WTC11 (cell line): ENCODE measurements around the gene CNTN5. TPM values are rescaled to one million over a fixed set of nuclear protein-coding genes. Genes with fewer than 3 reads are reported as not detected.

Source experiments
- ATAC-seq: fragments of 200-7000 bp; cut with Tn5 transposase; 2 replicates; pipeline ENCODE4 v1.10.0; 2021; ENCODE audit warnings: mild to moderate bottlenecking, moderate library complexity
- CTCF ChIA-PET: fragments of 300-600 bp; sonication (Branson Sonifier 250); formaldehyde crosslinking; loops from one replicate; lab custom pipeline; 2021; ENCODE audit warnings: antibody characterized with exemption; lab: Charles Lee
- POLR2A ChIA-PET: fragments of 350-600 bp; sonication (Branson Sonifier 250); formaldehyde crosslinking; loops from one replicate; lab custom pipeline; 2021; ENCODE audit warnings: antibody characterized with exemption; lab: Charles Lee
- DNase-seq: peaks from one replicate; pipeline ENCODE4 v3.0.0; 2021; ENCODE audit warnings: low spot score
- H3K27ac Mint-ChIP-seq: 2 replicates; pipeline ENCODE4 v1.8.0; 2021; ENCODE audit warnings: mixed read lengths
- H3K27me3 Mint-ChIP-seq: 2 replicates; pipeline ENCODE4 v1.8.0; 2021; ENCODE audit warnings: low read depth, mild to moderate bottlenecking, moderate library complexity, mixed read lengths
- H3K36me3 Mint-ChIP-seq: 2 replicates; pipeline ENCODE4 v1.8.0; 2021; ENCODE audit warnings: mixed read lengths
- H3K4me1 Mint-ChIP-seq: 2 replicates; pipeline ENCODE4 v1.8.0; 2022; ENCODE audit warnings: mixed read lengths
- H3K4me3 Mint-ChIP-seq: 2 replicates; pipeline ENCODE4 v1.8.0; 2021; ENCODE audit warnings: mild to moderate bottlenecking, moderate library complexity, mixed read lengths
- H3K9me3 Mint-ChIP-seq: 2 replicates; pipeline ENCODE4 v1.8.0; 2021; ENCODE audit warnings: mixed read lengths
- AFF4 ChIP-seq: sonication (generic); formaldehyde crosslinking; IDR thresholded peaks from 2 replicates; pipeline ENCODE4 v1.8.1; 2023; ENCODE audit warnings: mild to moderate bottlenecking, missing genetic modification reagents, borderline replicate concordance
- ATF1 ChIP-seq: sonication (generic); formaldehyde crosslinking; IDR thresholded peaks from 2 replicates; pipeline ENCODE4 v1.8.1; 2023; ENCODE audit warnings: mild to moderate bottlenecking, moderate library complexity, missing genetic modification reagents
- ATF6 ChIP-seq: sonication (generic); formaldehyde crosslinking; IDR thresholded peaks from 2 replicates; pipeline ENCODE4 v1.8.1; 2023; ENCODE audit warnings: mild to moderate bottlenecking, missing genetic modification reagents
- CREB1 ChIP-seq: sonication (generic); formaldehyde crosslinking; IDR thresholded peaks from 2 replicates; pipeline ENCODE4 v1.8.0; 2023; ENCODE audit warnings: mild to moderate bottlenecking, missing genetic modification reagents
- CREM ChIP-seq: sonication (generic); formaldehyde crosslinking; IDR thresholded peaks from 2 replicates; pipeline ENCODE4 v1.8.1; 2022; ENCODE audit warnings: mild to moderate bottlenecking, missing genetic modification reagents, moderate library complexity
- E2F1 ChIP-seq: sonication (generic); formaldehyde crosslinking; IDR thresholded peaks from 2 replicates; pipeline ENCODE4 v1.8.0; 2022; ENCODE audit warnings: mild to moderate bottlenecking, missing genetic modification reagents
- E2F4 ChIP-seq: sonication (generic); formaldehyde crosslinking; IDR thresholded peaks from 2 replicates; pipeline ENCODE4 v1.8.1; 2022; ENCODE audit warnings: low read depth, mild to moderate bottlenecking, moderate library complexity, missing genetic modification reagents, borderline replicate concordance
- FOXJ3 ChIP-seq: sonication (generic); formaldehyde crosslinking; IDR thresholded peaks from 2 replicates; pipeline ENCODE4 v1.9.0; 2021; ENCODE audit warnings: missing genetic modification reagents, mild to moderate bottlenecking, borderline replicate concordance
- FOXP1 ChIP-seq: sonication (generic); formaldehyde crosslinking; IDR thresholded peaks from 2 replicates; pipeline ENCODE4 v1.8.0; 2022; ENCODE audit warnings: missing genetic modification reagents, mild to moderate bottlenecking, moderate library complexity, borderline replicate concordance
- GRHL2 ChIP-seq: fragments of 250-450 bp; sonication (Bioruptor Pico); IDR thresholded peaks from 2 replicates; pipeline ENCODE4 v1.8.0; 2022; ENCODE audit warnings: mild to moderate bottlenecking, moderate library complexity; ENCODE audit not compliant: insufficient replicate concordance, severe bottlenecking
- NFATC4 ChIP-seq: fragments of 250-450 bp; sonication (Bioruptor Pico); IDR thresholded peaks from 2 replicates; pipeline ENCODE4 v1.9.0; 2021; ENCODE audit warnings: mild to moderate bottlenecking
- NR1H2 ChIP-seq: sonication (generic); formaldehyde crosslinking; IDR thresholded peaks from 2 replicates; pipeline ENCODE4 v1.9.0; 2021; ENCODE audit warnings: mild to moderate bottlenecking, moderate library complexity, missing genetic modification reagents
- PRDM15 ChIP-seq: sonication (generic); formaldehyde crosslinking; IDR thresholded peaks from 2 replicates; pipeline ENCODE4 v1.8.0; 2022; ENCODE audit warnings: missing genetic modification reagents
- RORB ChIP-seq: fragments of 250-450 bp; sonication (Bioruptor Pico); IDR thresholded peaks from 2 replicates; pipeline ENCODE4 v1.9.0; 2021; ENCODE audit warnings: mild to moderate bottlenecking
- ZBTB21 ChIP-seq: sonication (generic); formaldehyde crosslinking; IDR thresholded peaks from 2 replicates; pipeline ENCODE4 v1.8.1; 2023; ENCODE audit warnings: mild to moderate bottlenecking, missing genetic modification reagents, borderline replicate concordance
- ZNF138 ChIP-seq: sonication (generic); formaldehyde crosslinking; conservative IDR thresholded peaks from 2 replicates; pipeline ENCODE4 v1.8.1; 2022; ENCODE audit warnings: mild to moderate bottlenecking, moderate library complexity, missing genetic modification reagents
- ZNF317 ChIP-seq: sonication (generic); formaldehyde crosslinking; IDR thresholded peaks from 2 replicates; pipeline ENCODE4 v1.8.1; 2023; ENCODE audit warnings: low read depth, mild to moderate bottlenecking, moderate library complexity, missing genetic modification reagents, borderline replicate concordance
- ZNF396 ChIP-seq: fragments of 250-450 bp; sonication (Bioruptor Pico); IDR thresholded peaks from 2 replicates; pipeline ENCODE4 v1.8.0; 2021; ENCODE audit warnings: mild to moderate bottlenecking, moderate library complexity, borderline replicate concordance
- ZNF416 ChIP-seq: fragments of 250-450 bp; sonication (Bioruptor Pico); IDR thresholded peaks from 2 replicates; pipeline ENCODE4 v1.9.0; 2021; ENCODE audit warnings: mild to moderate bottlenecking, inconsistent platforms
- total RNA-seq: library from RNA; stranded (reverse); gene quantifications from 3 replicates; pipeline ENCODE4 v1.2.3, GENCODE V29; 2021

CNTN5 gene
- total RNA-seq, 1 experiment from 2014 or later, result 0.07 TPM

- TF ChIP-seq AFF4 (CRISPR knock-in tag), result no peak
- no peak for TF ChIP-seq E2F4 (CRISPR knock-in tag)
- TF ChIP-seq ZNF416 (CRISPR knock-in tag), result no peak
- no peak for TF ChIP-seq NFATC4 (CRISPR knock-in tag)
- no peak for TF ChIP-seq FOXP1 (CRISPR knock-in tag)
- TF ChIP-seq CREM, result no peak
- no peak for TF ChIP-seq RORB (CRISPR knock-in tag)
- no peak for TF ChIP-seq NR1H2 (CRISPR knock-in tag)
- TF ChIP-seq PRDM15, result no peak
- no peak for TF ChIP-seq ZNF138 (CRISPR knock-in tag)
- TF ChIP-seq GRHL2, result no peak
- no peak for TF ChIP-seq ATF6
Observed at GRCh38 chr11:99505831-99506230, 485.1 kb downstream of the CNTN5 start (continued).

GRCh38 chr11:99509863-99510262, 489.1 kb downstream of the CNTN5 start:
- TF ChIP-seq CREB1 (CRISPR knock-in tag), result no peak
- no peak for TF ChIP-seq FOXJ3 (CRISPR knock-in tag)
- no peak for TF ChIP-seq ATF1 (CRISPR knock-in tag)
- TF ChIP-seq ZNF396 (CRISPR knock-in tag), result no peak
- TF ChIP-seq E2F1 (CRISPR knock-in tag), result no peak
- no peak for TF ChIP-seq ZNF317 (CRISPR knock-in tag)
- no peak for TF ChIP-seq ZBTB21 (CRISPR knock-in tag)
- H3K27ac Mint-ChIP-seq, result no peak overlapping the region
- H3K4me3 Mint-ChIP-seq, result no peak overlapping the region
- DNase-seq (no peak), ATAC-seq (no peak)
- H3K36me3 Mint-ChIP-seq, result no peaks in the 10 kb centered on the region
- ChIA-PET POLR2A (no interaction called here), CTCF (no interaction called here)
- peaks cover 21% of the 10 kb centered on the region for H3K4me1 Mint-ChIP-seq
- H3K9me3 Mint-ChIP-seq, result no peaks in the 10 kb centered on the region
- H3K27me3 Mint-ChIP-seq, result no peaks in the 10 kb centered on the region
